ENCODE data around the gene SLC16A2.
"Not testable (repeated sequence)": the region's sequence is repeated elsewhere in the genome, so short reads cannot be mapped to it uniquely, and the experiment has no call there.

Gene SLC16A2

DNA sequence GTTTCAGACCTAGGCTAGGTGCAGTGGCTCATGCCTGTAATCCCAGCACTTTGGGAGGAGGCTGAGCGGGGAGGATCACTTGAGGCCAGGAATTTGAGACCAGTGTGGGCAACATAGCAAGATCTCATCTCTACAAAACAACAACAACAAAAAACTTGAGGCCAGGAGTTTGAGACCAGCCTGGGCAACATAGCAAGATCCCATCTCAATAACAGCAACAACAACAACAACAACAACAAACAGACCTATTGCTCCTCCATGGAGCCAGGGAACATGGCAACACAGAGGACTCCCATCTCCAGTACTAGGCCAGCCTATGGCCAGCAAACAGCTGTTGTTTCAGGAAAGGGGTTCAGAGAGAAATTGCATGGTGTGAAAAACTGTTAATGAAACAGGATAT lies 43.4 kb downstream of the SLC16A2 start:
- ATAC-seq = no peak
- TF ChIP-seq BACH2 (CRISPR knock-in tag; IDR thresholded peaks at IDR 0.05; ENCODE audit: borderline replicate concordance) = no peak

DNA sequence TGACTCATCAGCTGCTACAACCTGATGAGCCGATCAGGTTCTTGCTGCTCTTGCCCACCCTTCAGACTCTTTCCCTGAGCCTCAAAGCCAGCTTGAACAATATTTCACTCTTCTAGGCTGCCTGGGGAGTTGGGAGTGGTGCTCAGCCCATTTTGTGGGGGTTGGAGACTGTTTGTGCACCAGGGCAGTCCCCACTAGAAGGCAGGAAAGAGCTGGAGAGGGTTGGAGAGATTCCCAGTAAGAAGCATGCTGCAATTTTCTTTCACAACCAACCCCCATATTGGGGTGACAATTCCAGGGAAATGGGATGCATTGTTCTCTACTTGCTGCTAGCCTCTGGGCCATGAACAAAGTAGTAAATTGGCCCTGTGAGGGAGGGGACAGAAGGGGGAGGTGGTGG lies 44.1 kb downstream of the SLC16A2 start:
- ATAC-seq = no peak
- no peak for TF ChIP-seq ZNF565 (CRISPR knock-in tag; conservative IDR thresholded peaks at IDR 0.05; ENCODE audit: low read depth)
- no peak for TF ChIP-seq RARB (CRISPR knock-in tag; IDR thresholded peaks at IDR 0.05)
- TF ChIP-seq, protein P1, sequence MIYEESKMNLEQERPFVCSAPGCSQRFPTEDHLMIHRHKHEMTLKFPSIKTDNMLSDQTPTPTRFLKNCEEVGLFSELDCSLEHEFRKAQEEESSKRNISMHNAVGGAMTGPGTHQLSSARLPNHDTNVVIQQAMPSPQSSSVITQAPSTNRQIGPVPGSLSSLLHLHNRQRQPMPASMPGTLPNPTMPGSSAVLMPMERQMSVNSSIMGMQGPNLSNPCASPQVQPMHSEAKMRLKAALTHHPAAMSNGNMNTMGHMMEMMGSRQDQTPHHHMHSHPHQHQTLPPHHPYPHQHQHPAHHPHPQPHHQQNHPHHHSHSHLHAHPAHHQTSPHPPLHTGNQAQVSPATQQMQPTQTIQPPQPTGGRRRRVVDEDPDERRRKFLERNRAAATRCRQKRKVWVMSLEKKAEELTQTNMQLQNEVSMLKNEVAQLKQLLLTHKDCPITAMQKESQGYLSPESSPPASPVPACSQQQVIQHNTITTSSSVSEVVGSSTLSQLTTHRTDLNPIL (CRISPR knock-in tag; IDR thresholded peaks at IDR 0.05; ENCODE audit: low read depth) = no peak
- TF ChIP-seq CSDC2 (CRISPR knock-in tag; IDR thresholded peaks at IDR 0.05) = no peak
- no peak for TF ChIP-seq ZNF8 (CRISPR knock-in tag; IDR thresholded peaks at IDR 0.05)

DNA sequence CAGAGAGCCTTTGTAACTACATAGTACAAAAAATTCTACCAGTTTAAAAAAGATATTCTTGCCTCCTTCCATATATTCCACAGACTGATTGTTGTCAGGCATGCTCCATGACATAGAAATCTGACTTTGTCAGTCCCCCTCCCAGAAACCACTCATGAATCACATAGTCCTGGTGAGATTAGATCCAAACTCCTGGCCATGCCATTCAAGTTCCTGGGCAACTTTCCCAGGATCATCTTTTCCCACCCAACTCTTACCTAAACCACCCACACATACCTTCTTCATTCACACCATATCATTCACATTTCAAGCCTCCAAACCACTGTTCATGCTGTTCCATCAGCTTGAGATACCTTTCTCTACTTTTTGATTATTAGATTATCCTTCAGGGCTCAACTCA lies 46.4 kb downstream of the SLC16A2 start:
- no peak for TF ChIP-seq ZFP3 (CRISPR knock-in tag; IDR thresholded peaks at IDR 0.05)
- TF ChIP-seq, protein P2, sequence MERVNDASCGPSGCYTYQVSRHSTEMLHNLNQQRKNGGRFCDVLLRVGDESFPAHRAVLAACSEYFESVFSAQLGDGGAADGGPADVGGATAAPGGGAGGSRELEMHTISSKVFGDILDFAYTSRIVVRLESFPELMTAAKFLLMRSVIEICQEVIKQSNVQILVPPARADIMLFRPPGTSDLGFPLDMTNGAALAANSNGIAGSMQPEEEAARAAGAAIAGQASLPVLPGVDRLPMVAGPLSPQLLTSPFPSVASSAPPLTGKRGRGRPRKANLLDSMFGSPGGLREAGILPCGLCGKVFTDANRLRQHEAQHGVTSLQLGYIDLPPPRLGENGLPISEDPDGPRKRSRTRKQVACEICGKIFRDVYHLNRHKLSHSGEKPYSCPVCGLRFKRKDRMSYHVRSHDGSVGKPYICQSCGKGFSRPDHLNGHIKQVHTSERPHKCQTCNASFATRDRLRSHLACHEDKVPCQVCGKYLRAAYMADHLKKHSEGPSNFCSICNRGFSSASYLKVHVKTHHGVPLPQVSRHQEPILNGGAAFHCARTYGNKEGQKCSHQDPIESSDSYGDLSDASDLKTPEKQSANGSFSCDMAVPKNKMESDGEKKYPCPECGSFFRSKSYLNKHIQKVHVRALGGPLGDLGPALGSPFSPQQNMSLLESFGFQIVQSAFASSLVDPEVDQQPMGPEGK (CRISPR knock-in tag; IDR thresholded peaks at IDR 0.05; ENCODE audit: borderline replicate concordance) = no peak
- no peak for TF ChIP-seq OSR1 (CRISPR knock-in tag; IDR thresholded peaks at IDR 0.05)
- TF ChIP-seq RARB (CRISPR knock-in tag; IDR thresholded peaks at IDR 0.05) = no peak
- no peak for TF ChIP-seq SNAI2 (CRISPR knock-in tag; IDR thresholded peaks at IDR 0.05)
- TF ChIP-seq TCF4 (CRISPR knock-in tag; IDR thresholded peaks at IDR 0.05; ENCODE audit: borderline replicate concordance) = no peak
- TF ChIP-seq ZNF565 (CRISPR knock-in tag; conservative IDR thresholded peaks at IDR 0.05; ENCODE audit: low read depth) = no peak
- TF ChIP-seq ARNTL (CRISPR knock-in tag; IDR thresholded peaks at IDR 0.05; ENCODE audit: borderline replicate concordance, low read depth) = no peak
- TF ChIP-seq GLIS3 (CRISPR knock-in tag; IDR thresholded peaks at IDR 0.05) = no peak
- no peak for TF ChIP-seq TOX (CRISPR knock-in tag; IDR thresholded peaks at IDR 0.05; ENCODE audit: borderline replicate concordance)
- no peak for ATAC-seq

DNA sequence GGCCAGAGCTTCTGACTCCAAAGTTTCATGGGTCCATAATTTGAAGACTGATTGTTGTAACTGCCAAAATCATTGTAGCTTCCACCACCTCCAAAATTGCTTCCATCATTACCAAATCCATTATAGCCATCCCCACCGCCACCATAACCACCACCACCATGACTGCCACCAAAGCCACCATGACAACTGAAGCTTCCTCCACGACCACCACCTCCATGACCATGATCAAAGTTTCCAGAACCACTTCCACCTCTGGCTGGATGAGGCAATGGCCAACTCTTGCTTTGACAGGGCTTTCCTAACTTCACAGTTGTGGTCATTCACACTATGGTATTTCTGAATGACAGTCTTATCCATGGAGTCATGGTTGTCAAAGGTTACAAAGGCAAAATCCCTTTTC lies 51.8 kb downstream of the SLC16A2 start:
- ATAC-seq = not testable (repeated sequence)

DNA sequence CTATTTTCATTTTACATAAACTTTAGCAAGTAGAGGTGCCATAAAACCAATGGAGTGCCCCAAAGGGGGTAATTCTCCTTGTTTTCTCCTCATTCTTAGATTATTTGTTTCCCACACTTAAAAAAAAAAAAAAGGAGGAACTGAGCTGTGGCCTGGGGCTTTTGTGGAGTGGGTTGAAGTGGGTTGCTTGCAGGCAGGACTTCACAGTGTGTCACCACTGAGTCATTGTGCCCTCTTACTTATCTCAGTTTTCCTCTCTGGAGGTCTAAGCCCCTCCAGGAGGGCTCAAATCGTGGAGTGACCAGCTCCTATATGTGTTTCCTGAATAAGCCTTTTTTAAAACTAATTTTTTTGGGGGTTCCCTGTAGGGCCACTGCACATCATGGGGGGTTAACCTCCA lies 69.0 kb downstream of the SLC16A2 start:
- ATAC-seq = no peak

More for the DNA sequence above, 69.0 kb downstream of the SLC16A2 start:
- TF ChIP-seq ESRRG (CRISPR knock-in tag; IDR thresholded peaks at IDR 0.05) = no peak
- no peak for TF ChIP-seq ISL1 (CRISPR knock-in tag; IDR thresholded peaks at IDR 0.05)
- TF ChIP-seq, protein P1 (CRISPR knock-in tag; IDR thresholded peaks at IDR 0.05; ENCODE audit: low read depth) = no peak
- TF ChIP-seq, protein P3, sequence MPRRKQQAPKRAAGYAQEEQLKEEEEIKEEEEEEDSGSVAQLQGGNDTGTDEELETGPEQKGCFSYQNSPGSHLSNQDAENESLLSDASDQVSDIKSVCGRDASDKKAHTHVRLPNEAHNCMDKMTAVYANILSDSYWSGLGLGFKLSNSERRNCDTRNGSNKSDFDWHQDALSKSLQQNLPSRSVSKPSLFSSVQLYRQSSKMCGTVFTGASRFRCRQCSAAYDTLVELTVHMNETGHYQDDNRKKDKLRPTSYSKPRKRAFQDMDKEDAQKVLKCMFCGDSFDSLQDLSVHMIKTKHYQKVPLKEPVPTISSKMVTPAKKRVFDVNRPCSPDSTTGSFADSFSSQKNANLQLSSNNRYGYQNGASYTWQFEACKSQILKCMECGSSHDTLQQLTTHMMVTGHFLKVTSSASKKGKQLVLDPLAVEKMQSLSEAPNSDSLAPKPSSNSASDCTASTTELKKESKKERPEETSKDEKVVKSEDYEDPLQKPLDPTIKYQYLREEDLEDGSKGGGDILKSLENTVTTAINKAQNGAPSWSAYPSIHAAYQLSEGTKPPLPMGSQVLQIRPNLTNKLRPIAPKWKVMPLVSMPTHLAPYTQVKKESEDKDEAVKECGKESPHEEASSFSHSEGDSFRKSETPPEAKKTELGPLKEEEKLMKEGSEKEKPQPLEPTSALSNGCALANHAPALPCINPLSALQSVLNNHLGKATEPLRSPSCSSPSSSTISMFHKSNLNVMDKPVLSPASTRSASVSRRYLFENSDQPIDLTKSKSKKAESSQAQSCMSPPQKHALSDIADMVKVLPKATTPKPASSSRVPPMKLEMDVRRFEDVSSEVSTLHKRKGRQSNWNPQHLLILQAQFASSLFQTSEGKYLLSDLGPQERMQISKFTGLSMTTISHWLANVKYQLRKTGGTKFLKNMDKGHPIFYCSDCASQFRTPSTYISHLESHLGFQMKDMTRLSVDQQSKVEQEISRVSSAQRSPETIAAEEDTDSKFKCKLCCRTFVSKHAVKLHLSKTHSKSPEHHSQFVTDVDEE (CRISPR knock-in tag; IDR thresholded peaks at IDR 0.05) = no peak
- no peak for TF ChIP-seq ZNF565 (CRISPR knock-in tag; conservative IDR thresholded peaks at IDR 0.05; ENCODE audit: low read depth)
- TF ChIP-seq RARB (CRISPR knock-in tag; IDR thresholded peaks at IDR 0.05) = no peak
- no peak for TF ChIP-seq ZC3H10 (CRISPR knock-in tag; IDR thresholded peaks at IDR 0.05)
- no peak for TF ChIP-seq SNAI2 (CRISPR knock-in tag; IDR thresholded peaks at IDR 0.05)
- TF ChIP-seq PPARA (CRISPR knock-in tag; IDR thresholded peaks at IDR 0.05; ENCODE audit: borderline replicate concordance) = no peak
- TF ChIP-seq GLIS3 (CRISPR knock-in tag; IDR thresholded peaks at IDR 0.05) = no peak
- no peak for TF ChIP-seq ZNF8 (CRISPR knock-in tag; IDR thresholded peaks at IDR 0.05)
- no peak for TF ChIP-seq BACH2 (CRISPR knock-in tag; IDR thresholded peaks at IDR 0.05; ENCODE audit: borderline replicate concordance)
- TF ChIP-seq, protein P4, sequence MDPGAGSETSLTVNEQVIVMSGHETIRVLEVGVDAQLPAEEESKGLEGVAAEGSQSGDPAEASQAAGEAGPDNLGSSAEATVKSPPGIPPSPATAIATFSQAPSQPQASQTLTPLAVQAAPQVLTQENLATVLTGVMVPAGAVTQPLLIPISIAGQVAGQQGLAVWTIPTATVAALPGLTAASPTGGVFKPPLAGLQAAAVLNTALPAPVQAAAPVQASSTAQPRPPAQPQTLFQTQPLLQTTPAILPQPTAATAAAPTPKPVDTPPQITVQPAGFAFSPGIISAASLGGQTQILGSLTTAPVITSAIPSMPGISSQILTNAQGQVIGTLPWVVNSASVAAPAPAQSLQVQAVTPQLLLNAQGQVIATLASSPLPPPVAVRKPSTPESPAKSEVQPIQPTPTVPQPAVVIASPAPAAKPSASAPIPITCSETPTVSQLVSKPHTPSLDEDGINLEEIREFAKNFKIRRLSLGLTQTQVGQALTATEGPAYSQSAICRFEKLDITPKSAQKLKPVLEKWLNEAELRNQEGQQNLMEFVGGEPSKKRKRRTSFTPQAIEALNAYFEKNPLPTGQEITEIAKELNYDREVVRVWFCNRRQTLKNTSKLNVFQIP (CRISPR knock-in tag; IDR thresholded peaks at IDR 0.05; ENCODE audit: borderline replicate concordance, low read depth) = no peak
- no peak for TF ChIP-seq ZNF70 (CRISPR knock-in tag; IDR thresholded peaks at IDR 0.05)
- no peak for TF ChIP-seq ARNTL (CRISPR knock-in tag; IDR thresholded peaks at IDR 0.05; ENCODE audit: borderline replicate concordance, low read depth)
- TF ChIP-seq ZFP3 (CRISPR knock-in tag; IDR thresholded peaks at IDR 0.05) = no peak
- no peak for TF ChIP-seq ZFP30 (CRISPR knock-in tag; IDR thresholded peaks at IDR 0.05)
- TF ChIP-seq CSDC2 (CRISPR knock-in tag; IDR thresholded peaks at IDR 0.05) = no peak
- TF ChIP-seq, protein P5, sequence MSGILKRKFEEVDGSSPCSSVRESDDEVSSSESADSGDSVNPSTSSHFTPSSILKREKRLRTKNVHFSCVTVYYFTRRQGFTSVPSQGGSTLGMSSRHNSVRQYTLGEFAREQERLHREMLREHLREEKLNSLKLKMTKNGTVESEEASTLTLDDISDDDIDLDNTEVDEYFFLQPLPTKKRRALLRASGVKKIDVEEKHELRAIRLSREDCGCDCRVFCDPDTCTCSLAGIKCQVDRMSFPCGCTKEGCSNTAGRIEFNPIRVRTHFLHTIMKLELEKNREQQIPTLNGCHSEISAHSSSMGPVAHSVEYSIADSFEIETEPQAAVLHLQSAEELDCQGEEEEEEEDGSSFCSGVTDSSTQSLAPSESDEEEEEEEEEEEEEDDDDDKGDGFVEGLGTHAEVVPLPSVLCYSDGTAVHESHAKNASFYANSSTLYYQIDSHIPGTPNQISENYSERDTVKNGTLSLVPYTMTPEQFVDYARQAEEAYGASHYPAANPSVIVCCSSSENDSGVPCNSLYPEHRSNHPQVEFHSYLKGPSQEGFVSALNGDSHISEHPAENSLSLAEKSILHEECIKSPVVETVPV (CRISPR knock-in tag; IDR thresholded peaks at IDR 0.05) = no peak
- TF ChIP-seq OSR1 (CRISPR knock-in tag; IDR thresholded peaks at IDR 0.05) = no peak

All from SK-N-SH treated with all-trans-retinoic acid at 6 μM for 48 hours (cell line).